Keratinocyte (primary cell): Measurements from ENCODE around the gene ABCB9. TPM values are rescaled to one million over a fixed set of nuclear protein-coding genes. Genes with fewer than 3 reads are reported as not detected.

Source experiments
- DNase-seq: peaks from one replicate; pipeline ENCODE4 v3.0.0-alpha.2; 2011; ENCODE audit warnings: low read depth, missing footprints, low spot score
- FAIRE-seq: peaks from 2 replicates; lab custom pipeline; 2011; peaks lifted over from hg19 to GRCh38; lab: Jason Lieb, UNC
- H2AFZ ChIP-seq: 2 replicates; pipeline ENCODE4 v1.6.0; 2012; ENCODE audit warnings: low read length, control low read depth, inconsistent platforms; ENCODE audit not compliant: control insufficient read depth
- H3K27ac ChIP-seq: 2 replicates; pipeline ENCODE4 v1.5.1; 2011; ENCODE audit warnings: low read length; ENCODE audit not compliant: control insufficient read depth, insufficient read depth
- H3K27me3 ChIP-seq: 3 replicates; pipeline ENCODE4 v1.6.0; 2011; ENCODE audit warnings: low read length; ENCODE audit not compliant: control insufficient read depth, insufficient read depth; ENCODE audit errors: extremely low read depth
- H3K36me3 ChIP-seq, 2 experiments: 2 replicates in 1 of 2; 3 replicates in 1 of 2; pipeline ENCODE4 v1.5.1; 2011; ENCODE audit warnings: low read length in 2 of 2, mild to moderate bottlenecking in 1 of 2; ENCODE audit not compliant: control insufficient read depth in 2 of 2, insufficient read depth in 2 of 2; ENCODE audit errors: extremely low read depth in 1 of 2
- H3K4me1 ChIP-seq: 3 replicates; pipeline ENCODE4 v1.5.1; 2011; ENCODE audit warnings: low read length; ENCODE audit not compliant: control insufficient read depth, insufficient read depth; ENCODE audit errors: extremely low read depth
- H3K4me2 ChIP-seq: 3 replicates; pipeline ENCODE4 v1.6.0; 2011; ENCODE audit warnings: low read depth, low read length; ENCODE audit not compliant: control insufficient read depth, insufficient read depth; ENCODE audit errors: extremely low read depth
- H3K4me3 ChIP-seq, 3 experiments: fragments of 200-600 bp in 1 of 3; sonication (generic) in 1 of 3; 2 replicates in 2 of 3; 3 replicates in 1 of 3; pipeline ENCODE4 v1.5.1; 2011 to 2016; ENCODE audit warnings: low read length in 3 of 3, mild to moderate bottlenecking in 3 of 3, control low read depth in 2 of 3, inconsistent platforms in 1 of 3, low read depth in 1 of 3, mixed read lengths in 1 of 3, mixed run types in 1 of 3, moderate library complexity in 1 of 3; ENCODE audit not compliant: control insufficient read depth in 2 of 3, insufficient read depth in 2 of 3; ENCODE audit errors: extremely low read depth in 1 of 3
- H3K79me2 ChIP-seq: 2 replicates; pipeline ENCODE4 v1.6.0; 2012; ENCODE audit warnings: low read length; ENCODE audit not compliant: control insufficient read depth, insufficient read depth
- H3K9ac ChIP-seq: 3 replicates; pipeline ENCODE4 v1.6.0; 2011; ENCODE audit warnings: low read length; ENCODE audit not compliant: control insufficient read depth, insufficient read depth; ENCODE audit errors: extremely low read depth
- H3K9me1 ChIP-seq: 3 replicates; pipeline ENCODE4 v1.6.0; 2011; ENCODE audit warnings: low read length; ENCODE audit not compliant: control insufficient read depth, insufficient read depth; ENCODE audit errors: extremely low read depth
- H3K9me3 ChIP-seq: 2 replicates; pipeline ENCODE4 v1.5.1; 2012; ENCODE audit warnings: low read depth, low read length; ENCODE audit not compliant: control insufficient read depth
- H4K20me1 ChIP-seq: 3 replicates; pipeline ENCODE4 v1.6.0; 2011; ENCODE audit warnings: low read length; ENCODE audit not compliant: control insufficient read depth, insufficient read depth; ENCODE audit errors: extremely low read depth
- CTCF ChIP-seq, 3 experiments: IDR thresholded peaks in 1 of 3; conservative IDR thresholded peaks in 1 of 3; optimal IDR thresholded peaks in 1 of 3; 2 replicates in 2 of 3; 3 replicates in 1 of 3; pipeline versions ENCODE3 to v1.5.1; 2011; ENCODE audit warnings: low read length in 3 of 3, mild to moderate bottlenecking in 3 of 3, moderate library complexity in 2 of 3, control low read depth in 1 of 3, inconsistent platforms in 1 of 3; ENCODE audit not compliant: insufficient read depth in 2 of 3; ENCODE audit errors: extremely low read depth in 1 of 3
- EZH2 ChIP-seq: IDR thresholded peaks from one replicate; pipeline ENCODE4 v1.6.1; 2012; ENCODE audit warnings: inconsistent platforms, mild to moderate bottlenecking, low read length, moderate library complexity
- dilution Hi-C: fragments of 300-500 bp; cut with MboI; formaldehyde crosslinking; loops from one replicate; pipeline ENCODE4 v1.7.0; 2020; ENCODE audit warnings: low sequenced_read_pairs; ENCODE audit not compliant: extremely low pct_ligation_motif_present
- polyA plus RNA-seq, 5 experiments: library from polyadenylated mRNA; depleted of rRNA in 3 of 5; stranded (reverse) in 3 of 5; stranded (forward) in 1 of 5; unstranded in 1 of 5; fragments of >200 nt; gene quantifications; 1 replicate in 1 of 5; 2 replicates in 3 of 5; 3 replicates in 1 of 5; pipeline versions ENCODE4 v1.2.1 to v1.2.3, GENCODE V29; 2011 to 2012; ENCODE audit warnings: missing spikeins in 2 of 5, low read depth in 1 of 5, low replicate concordance in 1 of 5

ABCB9 gene
- polyA plus RNA-seq, 1 donor (not counting 4 experiments of a cell fraction or from before 2014, with no cell fraction given) = 4.0 TPM

GRCh38 chr12:122927756-122928403, 38.4 kb downstream of the ABCB9 start:
- H3K27ac ChIP-seq = no peak overlapping the region
- H3K27me3 ChIP-seq = no peaks in the 10 kb centered on the region
- no peaks in the 10 kb centered on the region for H3K4me1 ChIP-seq
- no peaks in the 10 kb centered on the region for H4K20me1 ChIP-seq
- dilution Hi-C loops = no loop called here
- TF ChIP-seq CTCF (optimal IDR thresholded peaks at IDR 0.05 in 1 of 3, IDR thresholded peaks at IDR 0.05 in 1 of 3, conservative IDR thresholded peaks at IDR 0.05 in 1 of 3; ENCODE audit: extremely low read depth in 1 of 3, insufficient read depth in 2 of 3, low read length in 3 of 3) (no peak), EZH2 (no peak)
- H3K9me1 ChIP-seq = no peaks in the 10 kb centered on the region
- H3K9me3 ChIP-seq = no peaks in the 10 kb centered on the region
- DNase-seq (no peak), FAIRE-seq (no peak)
- H2AFZ ChIP-seq = no peak overlapping the region
- no peak overlapping the region for H3K4me3 ChIP-seq
- no peaks in the 10 kb centered on the region for H3K36me3 ChIP-seq
- no peaks in the 10 kb centered on the region for H3K79me2 ChIP-seq
- no peak overlapping the region for H3K4me2 ChIP-seq
- H3K9ac ChIP-seq = no peak overlapping the region

GRCh38 chr12:122921917-122922316, 44.3 kb downstream of the ABCB9 start:
- dilution Hi-C loops = no loop called here
- no peak for FAIRE-seq
- no peak overlapping the region for H3K27ac ChIP-seq

More at GRCh38 chr12:122921917-122922316, 44.3 kb downstream of the ABCB9 start:
- Histone ChIP-seq H3K79me2 (no peaks in the 10 kb centered on the region), H3K9ac (no peak overlapping the region), H2AFZ (no peak overlapping the region), H3K27me3 (no peaks in the 10 kb centered on the region), H4K20me1 (no peaks in the 10 kb centered on the region), H3K9me1 (no peaks in the 10 kb centered on the region), H3K4me1 (peaks cover 20% of the 10 kb centered on the region), H3K4me3 (no peak overlapping the region), H3K36me3 (no peaks in the 10 kb centered on the region), H3K4me2 (no peak overlapping the region), H3K9me3 (no peaks in the 10 kb centered on the region)
- TF ChIP-seq CTCF (optimal IDR thresholded peaks at IDR 0.05 in 1 of 3, IDR thresholded peaks at IDR 0.05 in 1 of 3, conservative IDR thresholded peaks at IDR 0.05 in 1 of 3; ENCODE audit: extremely low read depth in 1 of 3, insufficient read depth in 2 of 3, low read length in 3 of 3) (no peak), EZH2 (no peak)
- no peak for DNase-seq
